NCI-H226 (cell line): ENCODE results near the gene REPS2.

Source experiments
- DNase-seq: peaks from one replicate; pipeline ENCODE4 v3.0.0-alpha.2; 2015

The REPS2 gene

DNA sequence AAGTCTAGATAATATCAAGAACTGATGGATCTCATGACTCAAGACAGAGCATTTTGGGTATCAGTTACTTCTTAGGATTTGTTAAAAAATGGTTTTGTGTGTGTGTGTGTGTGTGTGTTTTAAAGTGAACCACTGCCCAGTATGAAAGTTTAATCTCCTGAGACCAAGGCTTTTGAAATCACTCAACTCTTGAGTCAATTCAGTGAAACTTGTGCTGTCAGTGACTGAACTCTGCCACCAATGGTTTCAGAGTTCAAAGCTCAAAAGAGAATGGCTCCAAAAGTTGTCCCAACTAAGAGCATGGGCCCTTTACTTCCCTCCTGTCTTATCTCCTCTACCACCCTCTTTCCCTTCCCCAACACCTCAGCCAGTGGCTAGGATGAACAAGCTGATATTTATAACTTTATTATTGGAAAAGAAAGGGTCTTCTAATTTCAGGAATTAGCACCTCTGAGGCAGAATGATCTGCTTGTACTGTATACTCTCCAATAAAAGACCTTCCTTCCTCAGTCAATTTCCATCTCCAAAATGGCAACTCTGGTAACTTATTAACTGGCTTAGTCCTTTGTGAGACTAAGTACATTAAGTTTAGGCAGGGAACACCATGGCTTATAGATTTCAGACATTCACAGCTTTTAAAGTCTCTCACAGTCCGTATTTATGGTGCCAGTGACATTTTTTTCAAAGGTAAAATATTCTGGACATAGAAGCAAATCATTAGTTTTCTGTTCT, 152.2 kb downstream of the REPS2 start:
- DNase-seq = no peak

DNA sequence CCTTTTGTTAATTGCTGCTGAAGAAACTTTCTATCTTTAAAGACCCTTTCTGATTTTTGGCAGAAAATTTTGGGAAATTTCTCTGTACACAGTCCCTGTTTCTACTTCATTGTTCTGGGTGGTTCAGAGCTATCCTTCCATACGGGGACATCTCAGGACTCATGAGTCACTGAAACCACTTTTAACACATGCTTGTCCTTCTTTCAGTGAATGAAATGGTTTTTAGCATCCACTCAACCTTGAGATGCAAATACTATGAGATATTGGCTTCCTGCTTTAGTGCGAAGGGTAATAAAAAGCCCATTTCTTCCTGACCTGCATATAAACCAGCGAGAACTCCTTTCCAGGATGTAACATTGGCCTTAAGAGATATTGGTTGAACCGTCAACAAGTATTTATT, 158.0 kb downstream of the REPS2 start:
- DNase-seq = no peak

DNA sequence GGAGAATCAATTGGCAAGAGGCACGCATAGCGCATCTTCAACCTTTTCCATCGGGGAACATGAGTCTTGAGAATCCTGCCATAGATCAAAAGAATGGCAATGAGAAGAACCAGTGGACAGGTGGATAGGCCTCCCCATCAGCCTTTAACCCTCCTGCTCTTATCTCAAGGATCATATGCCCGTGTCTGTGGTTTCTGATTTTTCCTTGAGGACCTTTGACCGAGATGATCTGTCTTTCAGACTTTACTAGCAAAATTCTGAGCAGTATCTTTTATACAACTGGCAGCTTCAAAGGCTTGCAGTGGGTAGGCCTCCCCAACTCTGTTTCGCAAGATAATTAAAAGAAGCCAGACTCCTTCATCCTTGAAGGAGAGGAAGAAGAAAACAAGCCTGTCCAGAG, 174.4 kb downstream of the REPS2 start:
- no peak for DNase-seq

DNA sequence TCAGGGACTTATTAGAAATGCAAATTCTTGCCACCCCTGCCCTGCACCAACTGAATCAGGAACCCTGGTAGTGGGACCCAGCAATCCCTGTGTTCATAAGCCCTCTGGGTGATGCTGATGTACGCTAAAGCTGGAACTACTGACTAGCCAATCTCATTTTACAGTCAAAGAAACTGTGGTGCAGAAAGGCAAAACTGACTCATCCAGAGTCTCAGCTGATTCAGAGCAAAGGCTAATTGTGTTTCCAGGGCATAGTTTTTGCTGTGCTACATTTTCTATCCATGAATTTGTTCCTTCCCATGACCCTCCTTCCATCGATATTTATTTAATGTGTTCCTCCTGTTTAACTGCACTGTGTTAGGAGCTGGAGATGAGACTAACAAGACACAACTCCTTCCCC, 207.5 kb downstream of the REPS2 start:
- DNase-seq = no peak

DNA sequence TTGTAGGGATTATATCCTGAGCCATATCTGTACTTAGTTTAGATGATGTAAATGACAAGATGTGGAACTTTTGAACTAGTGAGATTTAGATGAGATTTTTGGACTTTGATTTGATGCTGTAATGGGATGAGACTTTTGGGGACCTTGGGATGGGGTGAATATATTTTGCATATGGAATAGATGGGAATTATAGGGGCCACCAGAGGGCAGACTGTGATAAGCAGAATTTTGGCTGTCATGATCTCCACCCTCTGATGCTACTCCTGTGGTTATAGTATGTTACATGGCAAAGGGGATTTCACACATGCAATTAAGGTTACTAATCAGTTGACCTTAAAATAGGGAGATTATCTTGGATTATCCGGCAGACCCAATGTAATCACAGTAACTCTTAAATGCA, 214.5 kb downstream of the REPS2 start:
- DNase-seq = no peak

DNA sequence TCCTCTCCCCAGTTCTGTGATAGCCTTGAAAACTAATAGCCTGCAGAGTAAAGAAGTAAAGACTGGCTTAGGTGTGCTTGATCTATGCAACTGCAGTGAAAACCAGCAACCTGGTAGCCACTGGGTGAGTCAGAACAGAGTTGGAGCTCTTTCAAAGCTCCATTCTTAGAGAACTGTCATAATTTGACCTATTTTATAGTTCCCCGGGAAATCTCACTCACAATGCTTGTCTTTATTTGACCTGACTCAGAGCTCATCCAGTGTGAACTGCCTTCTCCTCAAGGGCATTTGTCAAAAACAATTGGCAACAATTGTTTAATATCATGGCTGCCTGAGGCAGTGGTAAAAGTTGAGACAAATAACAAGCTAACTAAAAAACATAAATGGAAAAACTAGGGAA, 215.5 kb downstream of the REPS2 start:
- no peak for DNase-seq

DNA sequence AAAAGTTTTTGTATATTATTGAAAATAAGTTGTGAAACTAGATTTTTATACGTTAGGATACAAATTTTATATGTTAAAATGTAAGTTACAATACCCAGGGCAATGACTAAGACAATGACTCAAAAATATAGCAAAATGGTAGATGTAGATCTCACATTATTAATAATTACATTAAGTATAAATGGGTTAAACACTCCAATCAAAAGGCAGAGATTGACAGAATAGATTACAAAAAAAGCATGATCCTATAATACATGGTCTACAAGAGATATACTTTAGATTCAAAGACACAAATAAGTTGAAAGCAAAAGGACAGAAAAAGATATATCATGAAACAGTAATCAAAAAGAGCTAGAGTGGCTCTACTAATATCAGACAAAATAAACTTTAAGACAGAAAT, 217.6 kb downstream of the REPS2 start:
- DNase-seq = no peak

DNA sequence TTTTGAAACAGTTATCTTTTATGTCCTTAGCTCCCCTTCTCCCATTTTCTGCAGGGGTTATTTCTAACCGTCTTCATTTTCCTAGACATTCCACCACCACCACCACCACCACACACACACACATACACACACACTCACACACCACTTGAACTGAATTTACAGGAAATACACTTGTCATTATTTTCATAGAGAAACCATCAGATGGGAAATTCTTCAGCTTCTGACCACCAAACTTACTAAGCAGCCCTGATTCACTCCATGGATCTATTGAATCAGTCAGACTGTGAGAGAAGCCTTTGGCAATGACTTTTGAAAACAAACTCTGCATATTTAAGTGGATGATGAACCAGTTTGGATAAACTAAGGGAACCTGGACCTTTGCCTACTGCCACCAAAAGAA, 218.5 kb downstream of the REPS2 start:
- no peak for DNase-seq

DNA sequence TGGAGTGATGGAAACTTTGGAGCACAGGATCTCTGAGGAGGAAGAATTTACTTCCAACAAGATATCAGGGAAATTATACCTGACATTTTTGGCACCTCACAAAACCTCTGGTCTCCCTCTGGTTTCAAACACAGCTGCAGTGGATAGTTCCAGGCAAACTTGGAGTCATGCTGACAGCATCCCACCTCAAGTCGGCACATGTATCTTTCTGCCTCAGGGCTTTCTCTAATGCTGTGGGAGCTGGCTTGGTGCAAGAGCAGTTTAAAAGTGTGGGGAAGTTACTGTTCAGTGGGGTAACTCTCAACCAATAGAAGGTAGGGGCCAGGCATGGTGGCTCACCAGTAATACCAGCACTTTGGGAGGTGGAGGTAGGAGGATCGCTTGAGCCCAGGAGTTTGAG, 221.5 kb downstream of the REPS2 start:
- DNase-seq = no peak

DNA sequence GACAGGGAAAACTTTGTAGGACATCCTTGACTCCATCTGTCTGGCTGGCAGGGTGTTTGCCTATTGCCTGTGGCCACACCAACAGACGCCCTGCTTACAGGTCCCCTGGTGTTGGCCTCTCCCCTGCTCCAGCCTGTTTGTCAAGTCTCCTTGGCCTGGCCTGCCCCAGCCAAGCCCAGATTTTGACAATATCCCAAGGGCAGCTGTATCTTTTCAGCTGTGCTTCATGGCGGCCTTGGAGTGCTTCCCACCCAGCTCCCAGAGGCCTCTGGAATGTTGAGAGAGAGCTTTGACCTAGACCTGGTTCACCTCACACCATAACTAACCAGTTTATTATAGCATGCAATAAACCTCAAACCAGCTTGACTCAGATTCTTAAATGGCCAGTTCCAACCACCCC, 224.5 kb downstream of the REPS2 start:
- no peak for DNase-seq

DNA sequence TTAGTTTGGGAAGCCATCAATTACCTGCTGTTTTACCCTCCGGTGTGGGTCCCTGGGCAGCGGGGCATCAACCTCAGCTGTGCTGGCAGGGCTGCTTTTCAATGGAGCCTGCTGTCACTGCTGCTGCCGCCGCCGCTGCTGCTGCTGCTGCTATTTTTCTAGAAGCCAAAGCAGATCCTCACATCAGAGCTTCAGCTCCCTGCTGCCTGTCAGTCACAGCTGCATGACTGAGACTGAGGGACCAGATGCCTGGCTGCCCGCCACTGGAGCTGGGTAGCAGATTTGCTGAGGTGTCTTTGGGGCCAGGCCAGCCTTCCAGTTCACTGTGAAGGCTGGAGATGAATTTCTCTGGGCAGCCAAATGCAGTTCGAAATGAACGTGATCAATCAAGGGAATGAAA, 228.2 kb downstream of the REPS2 start:
- no peak for DNase-seq

DNA sequence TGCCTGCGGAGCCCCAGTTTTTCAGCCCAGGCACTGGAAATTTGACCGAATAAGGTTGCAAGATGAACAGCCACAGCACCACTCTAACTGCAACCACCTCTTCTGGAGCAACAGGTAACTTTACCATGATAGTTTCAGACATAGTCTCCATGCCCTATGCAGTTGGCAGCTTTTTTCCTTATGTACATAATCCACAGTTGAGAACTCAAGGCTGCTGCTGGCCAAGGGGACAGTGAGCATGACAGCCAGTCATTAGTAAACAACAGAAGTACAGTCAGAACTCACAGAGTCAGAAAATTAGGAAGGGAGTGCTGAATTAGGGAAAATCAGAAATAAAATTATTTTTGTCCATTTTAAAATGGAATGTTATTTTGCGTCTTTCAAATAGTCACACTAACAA, 235.9 kb downstream of the REPS2 start:
- DNase-seq = no peak

DNA sequence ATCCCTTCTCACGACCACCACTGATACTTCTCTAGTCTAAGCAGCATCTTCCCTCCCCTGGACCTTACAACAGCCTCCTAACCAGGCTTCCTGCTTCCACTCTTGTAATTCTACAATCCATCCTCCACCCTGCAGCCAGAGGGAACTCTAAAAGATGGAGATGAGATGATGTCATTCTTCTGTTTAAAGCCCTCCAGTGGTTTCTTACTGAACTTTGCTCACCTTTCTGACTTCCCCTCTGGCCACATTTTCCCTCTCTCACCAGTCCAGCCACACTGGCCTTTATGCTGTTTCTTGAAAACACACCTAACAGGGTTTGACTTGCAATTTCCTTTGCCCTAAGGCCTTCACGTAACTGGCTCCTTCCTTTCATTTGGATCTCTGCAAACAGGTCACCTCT, 237.1 kb downstream of the REPS2 start:
- no peak for DNase-seq

DNA sequence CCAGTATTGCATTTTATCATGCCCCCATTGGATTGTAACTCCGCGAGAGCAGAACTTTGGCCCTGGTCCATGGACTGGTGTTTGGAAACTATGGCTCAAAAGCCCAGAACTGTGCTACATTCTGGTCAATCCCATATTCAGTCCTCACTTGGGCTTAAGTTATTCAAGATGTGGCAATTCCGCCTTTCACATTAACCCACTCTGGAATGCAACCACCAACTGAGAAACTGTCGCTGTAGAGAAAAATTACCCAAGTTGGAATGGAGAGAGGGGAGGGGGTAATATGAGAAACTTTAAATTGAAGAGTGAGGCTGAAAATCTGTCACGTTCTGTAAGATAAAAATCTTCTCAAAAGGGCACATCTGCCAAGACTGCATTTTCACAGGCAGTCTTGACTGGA, 239.0 kb downstream of the REPS2 start:
- DNase-seq = no peak

DNA sequence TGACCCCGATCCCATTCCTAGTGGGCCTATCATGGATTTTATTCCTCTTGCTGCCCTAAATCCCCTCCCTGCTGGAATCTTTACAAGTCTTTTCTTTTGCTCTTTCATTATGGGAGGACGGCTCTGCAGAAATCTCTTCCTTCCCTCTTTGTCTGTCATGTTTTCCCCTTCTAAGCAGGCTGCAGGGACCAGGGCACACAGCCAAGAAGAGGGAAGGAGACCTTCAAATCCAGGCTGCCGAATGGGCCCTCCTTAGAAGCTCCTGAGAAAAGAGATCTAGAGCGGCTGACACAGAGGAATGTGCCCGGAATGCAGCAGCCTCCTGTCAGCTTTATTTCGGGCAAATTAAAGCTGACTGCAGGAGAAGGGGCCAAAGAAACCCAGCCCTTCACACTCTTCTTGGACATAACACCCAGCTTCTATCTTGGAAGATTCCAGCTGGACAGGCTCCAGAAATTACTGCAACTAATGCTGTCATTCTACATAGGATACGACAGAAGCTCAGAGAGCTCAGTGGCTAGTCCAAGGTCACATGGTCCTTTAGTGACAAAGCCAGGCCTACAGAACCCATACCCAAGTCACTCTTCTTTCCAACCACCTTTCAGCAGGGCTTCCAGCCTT, 240.8 kb downstream of the REPS2 start:
- no peak for DNase-seq

DNA sequence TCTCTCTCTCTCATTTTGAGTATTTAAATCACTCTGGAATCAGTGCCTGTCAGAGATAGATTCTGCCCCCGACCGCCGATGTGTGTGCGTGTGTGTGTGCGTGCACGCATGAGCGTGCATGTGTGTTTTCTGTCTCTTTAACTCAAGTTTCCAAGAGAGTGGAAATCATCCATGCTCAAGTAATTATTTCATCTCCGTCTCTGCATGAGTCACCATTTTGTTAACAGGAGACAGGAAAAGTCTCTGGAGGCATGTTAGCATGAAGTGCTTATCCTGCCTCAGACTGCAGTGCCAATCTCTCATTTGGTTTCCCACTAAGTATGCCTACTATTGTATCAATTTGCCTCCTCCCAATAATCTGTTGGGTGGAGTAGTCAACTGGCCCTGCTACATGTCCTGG, 245.6 kb downstream of the REPS2 start:
- no peak for DNase-seq
